A375 (cell line): ENCODE data around the gene ACSBG1. TPM values are rescaled to one million over a fixed set of nuclear protein-coding genes. Genes with fewer than 3 reads are reported as not detected.

Source experiments
- total RNA-seq: library from RNA; depleted of rRNA; stranded (reverse); fragments of >200 nt; shearing (Covaris generic); gene quantifications from 2 replicates; pipeline ENCODE4 v1.2.3, GENCODE V29; 2014; rRNA removed

Gene ACSBG1
- 0.19 TPM in 1 of 2 replicates, not detected in the other for total RNA-seq

GRCh38 chr15:78234515-78235040, at the start of gene ACSBG1:
Gene ACSBG1 (minus strand): TSS chr15:78234565. CDS start chr15:78234501, 64 bp downstream.

GRCh38 chr15:78264304-78265136, 30.2 kb upstream of the ACSBG1 start, which contains the start of gene DNAJA4:
Gene DNAJA4 (plus strand): TSS chr15:78264562. CDS start chr15:78264764, 202 bp downstream.

DNA sequence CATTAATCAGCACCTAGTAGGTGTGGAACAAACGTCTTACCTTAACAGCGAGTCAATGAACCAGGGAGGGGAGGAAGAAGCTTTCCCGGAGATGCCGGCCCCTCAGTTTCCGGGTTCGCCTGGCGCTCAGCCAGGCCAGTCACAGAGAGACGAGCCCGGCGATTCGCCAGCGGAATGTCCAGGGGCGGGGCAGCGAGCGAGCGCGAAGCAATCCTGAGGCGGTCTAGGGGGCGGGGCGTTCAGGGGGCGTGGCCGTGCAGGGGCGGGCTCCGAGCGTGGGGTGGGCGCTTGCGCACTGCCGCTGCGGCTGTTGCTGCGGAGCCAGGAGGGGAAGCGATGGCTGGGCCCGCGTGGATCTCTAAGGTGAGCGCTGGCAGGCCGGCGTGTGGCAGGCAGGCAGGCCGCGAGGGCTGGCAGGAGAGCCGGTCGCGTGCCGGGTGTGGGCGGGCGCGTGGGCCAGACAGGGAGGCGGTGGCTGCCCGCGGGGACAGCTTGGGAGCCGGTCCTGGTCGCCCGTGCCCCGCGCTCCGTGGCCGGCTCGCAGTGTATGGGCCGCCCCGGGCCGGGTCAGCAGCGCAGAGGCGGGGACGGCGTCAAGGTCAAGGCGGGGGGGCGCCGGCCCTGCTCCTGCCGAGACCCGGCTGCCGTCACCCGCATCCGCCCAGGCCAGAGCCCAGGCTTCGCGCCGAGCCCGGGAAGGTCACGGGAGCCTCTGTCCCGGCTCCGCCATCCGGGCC, 85.1 kb downstream of the ACSBG1 start, which contains the start of gene IDH3A:
Gene IDH3A, plus strand, starts transcription at position 295 of the 737 bp plus-strand sequence. Its CDS starts 42 bp downstream, at position 337.

GRCh38 chr15:78131295-78132061, 102.9 kb downstream of the ACSBG1 start, which contains the start of gene CIB2:
Gene CIB2 (minus strand): TSS chr15:78131445. CDS start chr15:78131215, 230 bp downstream.

Other genes starting within 250 kb of the ACSBG1 start
- 10.4 and 11.6 TPM in 2 replicates for gene TBC1D2B, start 156.9 kb downstream of the ACSBG1 start, total RNA-seq
- not detected in 2 replicates for gene SH2D7, start 142.0 kb downstream of the ACSBG1 start, total RNA-seq
- gene CIB2, start 103.1 kb downstream of the ACSBG1 start, total RNA-seq, result 0.64 and 5.3 TPM in 2 replicates
- gene IDH3A, start 85.2 kb downstream of the ACSBG1 start, total RNA-seq, result 44.9 and 62.7 TPM in 2 replicates
- not detected in 2 replicates for gene DNAJA4, start 30.0 kb upstream of the ACSBG1 start, total RNA-seq
- 60.2 and 72.2 TPM in 2 replicates for gene SKIC8, start 65.0 kb upstream of the ACSBG1 start, total RNA-seq
- not detected in 2 replicates for gene CRABP1, start 105.8 kb upstream of the ACSBG1 start, total RNA-seq
- gene IREB2, start 203.7 kb upstream of the ACSBG1 start, total RNA-seq, result 12.9 and 13.5 TPM in 2 replicates